GM12878 (cell line): ENCODE results near the gene PIGQ. TPM values are rescaled to one million over a fixed set of nuclear protein-coding genes. Genes with fewer than 3 reads are reported as not detected.
A peak's percentile ranks its signal among the peaks of the same experiment; 100 is the strongest.

Source experiments
- ATAC-seq: fragments of 200-7000 bp; cut with Tn5 transposase; 3 replicates; pipeline ENCODE4 v1.9.1; 2020; ENCODE audit warnings: mild to moderate bottlenecking, moderate library complexity
- BruUV-seq: library from RNA; stranded (reverse); fragments of 400-500 nt; replicated peaks from 2 replicates; lab custom pipeline; 2021; lab: Mats Ljungman, UMichigan
- CTCF ChIA-PET: fragments of 300-600 bp; sonication (Branson Sonifier 250); formaldehyde crosslinking; extraction: SDS; loops from one replicate; lab custom pipeline; 2021; ENCODE audit warnings: inconsistent platforms; lab: Yijun Ruan, JAX
- POLR2A ChIA-PET: fragments of 350-600 bp; formaldehyde crosslinking; extraction: SDS; loops from one replicate; lab custom pipeline; 2021; ENCODE audit warnings: inconsistent platforms; lab: Charles Lee
- RAD21 ChIA-PET: fragments of 300-600 bp; sonication (Branson Sonifier 250); formaldehyde crosslinking; loops from one replicate; lab custom pipeline; 2023; ENCODE audit warnings: antibody characterized with exemption; ENCODE audit not compliant: unreplicated experiment; lab: Charles Lee
- SMC1A ChIA-PET: fragments of 300-600 bp; sonication (Branson Sonifier 250); formaldehyde crosslinking; loops from one replicate; lab custom pipeline; 2023; ENCODE audit not compliant: unreplicated experiment, uncharacterized antibody; lab: Charles Lee
- DNase-seq: peaks from one replicate; pipeline ENCODE4 v3.0.0-alpha.2; 2011; ENCODE audit warnings: low read depth, low spot score
- FAIRE-seq: peaks from 3 replicates; lab custom pipeline; 2011; peaks lifted over from hg19 to GRCh38; lab: Jason Lieb, UNC
- H2AFZ ChIP-seq: 2 replicates; pipeline ENCODE4 v1.6.0; 2011; ENCODE audit warnings: low read depth, low read length, control low read depth; ENCODE audit not compliant: control insufficient read depth
- H3K27ac ChIP-seq: 2 replicates; pipeline ENCODE4 v1.5.1; 2011; ENCODE audit warnings: control low read depth; ENCODE audit not compliant: control insufficient read depth, insufficient read depth
- H3K27me3 ChIP-seq, 2 experiments: replicated peaks in 1 of 2; 2 replicates each; pipeline versions ENCODE4 v1.6.0 to v1.6.1; 2011; ENCODE audit warnings: low read length in 1 of 2; ENCODE audit not compliant: control insufficient read depth in 2 of 2, insufficient read depth in 2 of 2
- H3K36me3 ChIP-seq, 2 experiments: 2 replicates each; pipeline ENCODE4 v1.5.1; 2011; ENCODE audit warnings: low read length in 1 of 2; ENCODE audit not compliant: control insufficient read depth in 2 of 2, insufficient read depth in 2 of 2
- H3K4me1 ChIP-seq: 2 replicates; pipeline ENCODE4 v1.6.1; 2011; ENCODE audit warnings: mild to moderate bottlenecking, low read length, moderate library complexity, mixed read lengths; ENCODE audit not compliant: control insufficient read depth, insufficient read depth
- H3K4me2 ChIP-seq: 2 replicates; pipeline ENCODE4 v1.6.0; 2011; ENCODE audit warnings: control low read depth; ENCODE audit not compliant: control insufficient read depth, insufficient read depth
- H3K4me3 ChIP-seq: fragments of 200-600 bp; sonication (generic); 2 replicates; pipeline ENCODE4 v1.5.1; 2016
- H3K79me2 ChIP-seq: 2 replicates; pipeline ENCODE4 v1.6.0; 2011; ENCODE audit warnings: low read length; ENCODE audit not compliant: control insufficient read depth, insufficient read depth
- H3K9ac ChIP-seq: 2 replicates; pipeline ENCODE4 v1.8.0; 2011; ENCODE audit warnings: low read length, control low read depth, mixed read lengths; ENCODE audit not compliant: control insufficient read depth, insufficient read depth
- H3K9me3 ChIP-seq: replicated peaks from 3 replicates; pipeline ENCODE4 v1.5.1; 2011; ENCODE audit warnings: mild to moderate bottlenecking, low read length; ENCODE audit not compliant: control insufficient read depth, insufficient read depth
- H4K20me1 ChIP-seq: 2 replicates; pipeline ENCODE4 v1.6.0; 2011; ENCODE audit not compliant: control insufficient read depth, insufficient read depth
- ATF7 ChIP-seq: fragments of 450-650 bp; IDR thresholded peaks from 2 replicates; pipeline ENCODE4 v1.6.1; 2016; ENCODE audit warnings: low read depth, mild to moderate bottlenecking
- CUX1 ChIP-seq: IDR thresholded peaks from 2 replicates; pipeline ENCODE4 v1.6.1; 2012; ENCODE audit warnings: improper control_type of control experiment, low read depth, low read length; ENCODE audit not compliant: insufficient replicate concordance
- IKZF2 ChIP-seq, 2 experiments: fragments of 450-650 bp; IDR thresholded peaks; 2 replicates each; pipeline ENCODE4 v1.6.1; 2017; ENCODE audit warnings: mild to moderate bottlenecking in 2 of 2, moderate library complexity in 2 of 2
- NBN ChIP-seq: fragments of 450-650 bp; IDR thresholded peaks from 2 replicates; pipeline ENCODE4 v1.6.1; 2016
- POLR2A ChIP-seq: IDR thresholded peaks from 2 replicates; pipeline ENCODE4 v1.6.1; 2011; ENCODE audit warnings: low read depth, mild to moderate bottlenecking, low read length
- STAT1 ChIP-seq: fragments of 450-650 bp; conservative IDR thresholded peaks from 2 replicates; pipeline ENCODE4 v1.6.1; 2014; ENCODE audit warnings: antibody characterized with exemption, mild to moderate bottlenecking
- TCF3 ChIP-seq: IDR thresholded peaks from 2 replicates; pipeline ENCODE4 v1.6.1; 2012; ENCODE audit warnings: low read depth, mild to moderate bottlenecking, low read length, borderline replicate concordance; ENCODE audit not compliant: insufficient read depth
- ZBTB11 ChIP-seq: fragments of 450-650 bp; formaldehyde crosslinking; IDR thresholded peaks from 2 replicates; pipeline ENCODE4 v1.5.0; 2022; ENCODE audit warnings: mild to moderate bottlenecking, missing genetic modification characterization
- ZZZ3 ChIP-seq: IDR thresholded peaks from 2 replicates; pipeline ENCODE4 v1.6.1; 2011; ENCODE audit warnings: low read depth; ENCODE audit not compliant: control insufficient read depth, insufficient read length
- WGBS: methylation state at CpG from one replicate; pipeline ENCODE4 v1.1.6; 2016; ENCODE audit warnings: low lambda C conversion rate; ENCODE audit not compliant: insufficient replicate concordance, insufficient coverage; ENCODE audit errors: missing lambda C conversion rate; 5-methylcytosine and 5-hydroxymethylcytosine counted together
- in situ Hi-C: fragments of 300-500 bp; cut with MboI; formaldehyde crosslinking; loops from 9 replicates; pipeline ENCODE4 v1.14.3; 2018; ENCODE audit warnings: mixed read lengths
- intact Hi-C: fragments of 100-400 bp; cut with micrococcal nuclease; formaldehyde crosslinking; loops from one replicate; pipeline ENCODE4 v1.14.2; 2022; ENCODE audit not compliant: unreplicated experiment
- polyA plus RNA-seq, 11 experiments: library from polyadenylated mRNA; depleted of rRNA in 4 of 11; unstranded in 6 of 11; stranded (reverse) in 5 of 11; fragments of >200 nt; fragmentation: Nextera tagmentation in 4 of 11; fragmentation: Illumina TruSeq in 1 of 11; extraction: Ambion mirVana in 4 of 11; extraction: Trizol in 1 of 11; gene quantifications; 1 replicate in 1 of 11; 2 replicates in 10 of 11; pipeline versions ENCODE4 v1.2.1 to v1.2.3, GENCODE V29; 2011 to 2016; ENCODE audit warnings: inconsistent platforms in 2 of 11, missing spikeins in 2 of 11, low read depth in 1 of 11
- total RNA-seq, 4 experiments: library from RNA; depleted of rRNA in 3 of 4; stranded (reverse); fragments of >200 nt in 3 of 4; fragmentation: Illumina TruSeq in 1 of 4; extraction: Trizol in 1 of 4; gene quantifications; 2 replicates each; pipeline versions ENCODE4 v1.2.1 to v1.2.3, GENCODE V29; 2013 to 2021

Gene PIGQ
- total and polyA plus RNA-seq, 10 of the 15 experiments (the other 5 are each of a cell fraction or from before 2014, with no cell fraction given): 1.8 to 31.3 (median 17.5) TPM; not detected in 1

- ChIA-PET POLR2A (interaction anchor here (0.5 to 1.3 kb wide), 7 partner anchors 21 to 186 kb away, joined by 3 to 7 read pairs (median 4); partner anchors contain the start of gene CAPN15), CTCF (interaction anchor here (1.1 to 1.2 kb wide), 2 partner anchors 35 to 41 kb away, joined by 3 read pairs; no protein-coding TSS in a partner anchor), RAD21 (interaction anchor here (1.4 kb wide), 1 partner anchor 41 kb away, joined by 4 read pairs; no protein-coding TSS in a partner anchor), SMC1A (interaction anchor here (0.7 kb wide), 1 partner anchor 41 kb away, joined by 3 read pairs; no protein-coding TSS in a partner anchor)
- H3K4me3 ChIP-seq: peak within 1 kb of the TSS; percentile 13; the same call in 1 of the 2 replicates
- H4K20me1 ChIP-seq: no peaks in the 10 kb centered on the region
- H2AFZ ChIP-seq: peak within 1 kb of the TSS; percentile 40
- peaks cover 6% of the 10 kb centered on the region for H3K79me2 ChIP-seq
- H3K4me2 ChIP-seq: peak within 1 kb of the TSS; percentile 76
- ATAC-seq (peak; percentile 88), FAIRE-seq (peak; percentile 96), DNase-seq (no peak)
- no peaks in the 10 kb centered on the region for H3K36me3 ChIP-seq
- peak within 1 kb of the TSS; percentile 65 for H3K9ac ChIP-seq
- BruUV-seq: no TSS peak
- peaks cover 19% of the 10 kb centered on the region for H3K4me1 ChIP-seq
- intact Hi-C loops (loop anchor here (5.0 kb wide), 1 partner anchor 39 kb away; the partner anchor contains the start of gene CAPN15), in situ Hi-C loops (loop anchor here (5.0 kb wide), 1 partner anchor 34 kb away; no protein-coding TSS in a partner anchor)
- WGBS: 12% methylated on average over 26 of the region's 26 CpGs
- H3K9me3 ChIP-seq: no peaks in the 10 kb centered on the region
- H3K27me3 ChIP-seq: no peaks in the 10 kb centered on the region; a peak in 1 of 4 replicates
- H3K27ac ChIP-seq: peak within 1 kb of the TSS; percentile 79
- TF ChIP-seq POLR2A: peak; percentile 62
- no peak for TF ChIP-seq STAT1
- TF ChIP-seq ATF7: peak; percentile 60
- 0 out of 4 replicates have a peak, but pooled peaks of 1 of the 2 experiments have one; percentile 15 for TF ChIP-seq IKZF2 (IDR thresholded peaks at IDR 0.05)
- peak; percentile 62; the same call in 1 of the 2 replicates for TF ChIP-seq NBN
- TF ChIP-seq TCF3: 0 out of 2 replicates have a peak, but pooled peaks have one; percentile 57
- no peak for TF ChIP-seq CUX1
- TF ChIP-seq ZBTB11 (CRISPR knock-in tag): no peak
- no peak for TF ChIP-seq ZZZ3
Measured at GRCh38 chr16:566475-567372, 3.0 kb upstream of the PIGQ start, which contains the start of gene NHLRC4. NHLRC4 (plus strand) TSS chr16:567005; CDS start chr16:568048, 1,043 bp downstream.
